Loucy (cell line): ENCODE measurements around the gene MOSMO.

Source experiments
- H2AFZ ChIP-seq: fragments of 200-600 bp; sonication (generic); 2 replicates; pipeline ENCODE4 v1.6.0; 2016; ENCODE audit warnings: antibody characterized with exemption, mild to moderate bottlenecking, low read length, moderate library complexity
- H3F3A ChIP-seq: fragments of 200-600 bp; 2 replicates; pipeline ENCODE4 v1.6.0; 2016; ENCODE audit warnings: antibody characterized with exemption, low read depth, mild to moderate bottlenecking
- H3K27me3 ChIP-seq: fragments of 200-600 bp; sonication (generic); 2 replicates; pipeline ENCODE4 v1.6.1; 2014; ENCODE audit warnings: low read length, mild to moderate bottlenecking; ENCODE audit not compliant: insufficient read depth, poor library complexity, severe bottlenecking
- H3K36me3 ChIP-seq: fragments of 200-600 bp; sonication (generic); 2 replicates; pipeline ENCODE4 v1.6.1; 2016; ENCODE audit warnings: low read length; ENCODE audit not compliant: insufficient read depth
- H3K4me1 ChIP-seq: fragments of 200-600 bp; sonication (generic); 2 replicates; pipeline ENCODE4 v1.5.1; 2014; ENCODE audit warnings: low read length, mild to moderate bottlenecking; ENCODE audit not compliant: insufficient read depth, poor library complexity, severe bottlenecking
- H3K4me2 ChIP-seq: fragments of 200-600 bp; sonication (generic); 2 replicates; pipeline ENCODE4 v1.6.0; 2014; ENCODE audit warnings: antibody characterized with exemption, low read length, low read depth, mild to moderate bottlenecking; ENCODE audit not compliant: poor library complexity, severe bottlenecking
- H3K4me3 ChIP-seq: fragments of 200-600 bp; sonication (generic); 2 replicates; pipeline ENCODE4 v1.5.1; 2014; ENCODE audit warnings: low read length, mild to moderate bottlenecking, mixed read lengths; ENCODE audit not compliant: poor library complexity, severe bottlenecking
- H3K79me2 ChIP-seq: fragments of 200-600 bp; sonication (generic); 2 replicates; pipeline ENCODE4 v1.6.1; 2014; ENCODE audit warnings: low read length; ENCODE audit not compliant: insufficient read depth
- H3K9ac ChIP-seq: fragments of 200-600 bp; sonication (generic); 2 replicates; pipeline ENCODE4 v1.6.0; 2014; ENCODE audit warnings: mild to moderate bottlenecking, low read depth, low read length, moderate library complexity; ENCODE audit not compliant: poor library complexity, severe bottlenecking
- H3K9me2 ChIP-seq: fragments of 200-600 bp; sonication (generic); replicated peaks from 2 replicates; pipeline ENCODE4 v1.6.1; 2016; ENCODE audit warnings: low read depth, low read length, mixed read lengths
- H3K9me3 ChIP-seq: fragments of 200-600 bp; sonication (generic); 2 replicates; pipeline ENCODE4 v1.6.1; 2014; ENCODE audit warnings: mild to moderate bottlenecking, antibody characterized with exemption, low read length, low read depth; ENCODE audit not compliant: insufficient read depth
- H4K20me1 ChIP-seq: fragments of 200-600 bp; sonication (generic); 2 replicates; pipeline ENCODE4 v1.6.0; 2014; ENCODE audit warnings: antibody characterized with exemption, low read length, mild to moderate bottlenecking; ENCODE audit not compliant: insufficient read depth, poor library complexity, severe bottlenecking
- CTCF ChIP-seq: fragments of 200-600 bp; sonication (generic); conservative IDR thresholded peaks from 2 replicates; pipeline ENCODE4 v1.5.1; 2014; ENCODE audit warnings: mild to moderate bottlenecking, antibody characterized with exemption, low read length
- EZH2phosphoT487 ChIP-seq: fragments of 200-600 bp; IDR thresholded peaks from 2 replicates; pipeline ENCODE4 v1.6.1; 2018; ENCODE audit warnings: antibody characterized with exemption, mild to moderate bottlenecking, moderate library complexity, borderline replicate concordance

The MOSMO gene

GRCh38 chr16:22120440-22120839 is 112.5 kb downstream of the MOSMO start:
- no peak overlapping the region for H3K9ac ChIP-seq
- H3K9me3 ChIP-seq: no peaks in the 10 kb centered on the region
- H3K36me3 ChIP-seq: no peaks in the 10 kb centered on the region
- H2AFZ ChIP-seq: no peak overlapping the region
- H3K4me1 ChIP-seq: no peaks in the 10 kb centered on the region
- H3K9me2 ChIP-seq: no peaks in the 10 kb centered on the region
- no peaks in the 10 kb centered on the region for H3F3A ChIP-seq
- no peak overlapping the region for H3K4me2 ChIP-seq
- TF ChIP-seq CTCF (peak; percentile 37), EZH2phosphoT487 (no peak)
- no peaks in the 10 kb centered on the region for H4K20me1 ChIP-seq
- H3K4me3 ChIP-seq: no peak overlapping the region
- no peaks in the 10 kb centered on the region for H3K27me3 ChIP-seq
- no peaks in the 10 kb centered on the region for H3K79me2 ChIP-seq

DNA sequence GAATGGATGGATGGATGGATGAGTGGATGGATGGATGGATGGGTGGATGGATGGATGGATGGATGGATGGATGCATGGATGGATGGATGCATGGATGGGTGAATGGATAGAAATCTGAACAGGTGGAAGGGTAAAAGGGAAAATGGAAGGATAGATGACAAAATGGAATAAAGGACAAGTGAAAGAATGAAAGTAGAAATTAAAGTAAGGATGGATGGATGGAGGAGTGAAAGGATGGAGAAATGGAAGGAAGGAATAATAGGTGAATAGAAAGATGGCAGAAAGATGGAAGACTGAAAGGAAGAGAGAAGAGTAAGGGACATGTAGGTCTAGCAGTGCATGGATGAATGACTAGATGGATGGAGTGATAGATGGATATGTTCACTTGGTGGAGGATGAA is 114.3 kb downstream of the MOSMO start:
- Histone ChIP-seq H3K36me3 (no peaks in the 10 kb centered on the region), H3K4me2 (no peak overlapping the region), H3K4me3 (no peak overlapping the region), H3K27me3 (no peaks in the 10 kb centered on the region), H2AFZ (no peak overlapping the region), H3F3A (no peaks in the 10 kb centered on the region), H3K9me2 (no peaks in the 10 kb centered on the region), H3K79me2 (no peaks in the 10 kb centered on the region), H3K4me1 (no peaks in the 10 kb centered on the region), H4K20me1 (no peaks in the 10 kb centered on the region), H3K9ac (no peak overlapping the region), H3K9me3 (no peaks in the 10 kb centered on the region)
- TF ChIP-seq CTCF: no peak
- no peak for TF ChIP-seq EZH2phosphoT487

DNA sequence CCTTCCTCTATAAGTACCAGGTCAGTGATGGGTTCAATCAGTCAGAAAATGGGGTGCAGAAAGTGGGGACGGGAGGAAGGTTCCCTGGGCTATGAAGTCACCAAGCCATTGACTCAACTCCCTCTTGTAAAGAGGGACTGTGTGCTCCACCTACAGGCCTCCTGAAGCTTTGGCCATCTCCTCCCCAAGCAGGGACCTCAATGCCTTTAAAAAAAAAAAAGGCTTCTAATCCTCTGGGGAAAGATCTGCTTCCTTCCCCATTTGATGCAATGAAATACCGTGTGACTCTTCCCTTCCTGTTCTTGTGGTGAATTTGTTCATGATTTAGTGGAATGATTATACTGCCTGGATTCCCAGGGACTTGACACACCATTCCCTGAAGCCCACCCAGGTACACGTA is 115.2 kb downstream of the MOSMO start:
- Histone ChIP-seq H3K9me3 (no peaks in the 10 kb centered on the region), H3K4me3 (no peak overlapping the region), H3K4me2 (no peak overlapping the region), H3K9me2 (no peaks in the 10 kb centered on the region), H2AFZ (no peak overlapping the region), H3K79me2 (no peaks in the 10 kb centered on the region), H3K36me3 (no peaks in the 10 kb centered on the region), H3K9ac (no peak overlapping the region), H4K20me1 (no peaks in the 10 kb centered on the region), H3K4me1 (no peaks in the 10 kb centered on the region), H3F3A (no peaks in the 10 kb centered on the region), H3K27me3 (no peaks in the 10 kb centered on the region)
- TF ChIP-seq EZH2phosphoT487: no peak
- TF ChIP-seq CTCF: peak; percentile 51
